Measurements from ENCODE around the gene NDUFS3. TPM values are rescaled to one million over a fixed set of nuclear protein-coding genes. Genes with fewer than 3 reads are reported as not detected.

The NDUFS3 gene
- total and polyA plus RNA-seq, 2 of the 13 experiments (the other 11 are each of a cell fraction or from before 2014, with no cell fraction given): 151 to 184 TPM

DNA sequence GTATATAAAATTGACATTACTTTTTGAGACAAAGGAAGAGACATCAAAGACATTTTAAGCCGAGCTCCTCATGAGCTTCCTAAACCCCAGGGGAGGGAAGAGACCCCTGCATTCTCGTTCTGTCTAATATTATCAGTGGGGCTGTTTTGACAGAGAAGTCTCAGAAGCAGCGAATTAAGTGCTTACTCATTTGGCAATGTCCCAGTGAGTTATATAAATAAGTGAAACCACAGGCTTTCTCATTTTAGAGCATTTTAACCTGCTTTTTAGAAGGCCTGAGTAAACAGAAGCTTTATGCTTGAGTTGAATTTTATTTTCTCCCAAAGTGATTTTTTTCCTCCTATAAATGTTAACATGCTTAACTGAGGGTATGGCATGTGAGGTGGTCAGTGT, 38.5 kb downstream of the NDUFS3 start:
- peaks cover 6 to 34% of the 10 kb centered on the region in 2 experiments; a peak in 4 of 5 replicates for H3K36me3 ChIP-seq (replicated peaks in 1 of 2; ENCODE audit: control insufficient read depth in 1 of 2, insufficient read depth in 2 of 2, low read length in 2 of 2)
- POLR2A ChIA-PET: interaction anchor here (0.8 to 1.0 kb wide), 2 partner anchors 30 to 39 kb away, joined by 3 read pairs; partner anchors contain the start of genes KBTBD4 and NDUFS3
- no peak overlapping the region for H3K4me2 ChIP-seq (ENCODE audit: low read depth, low read length)
- no peak for FAIRE-seq
- H3K9me3 ChIP-seq (ENCODE audit: low read length): no peaks in the 10 kb centered on the region
- no peak overlapping the region for H3K9ac ChIP-seq (ENCODE audit: insufficient read depth, low read depth, low read length)
- no peak overlapping the region for H3K4me3 ChIP-seq (replicated peaks in 1 of 3; ENCODE audit: insufficient read depth in 1 of 3, low read depth in 2 of 3, low read length in 3 of 3)
- ATAC-seq: no peak
- BruUV-seq (replicated peaks): no TSS peak
- H3K79me2 ChIP-seq (ENCODE audit: insufficient read depth, low read length): no peaks in the 10 kb centered on the region
- no peak overlapping the region for H3K27ac ChIP-seq (ENCODE audit: extremely low read length, insufficient read depth, low read length)
- intact Hi-C loops (cut with micrococcal nuclease; ENCODE audit: unreplicated experiment) (no loop called here), in situ Hi-C loops (cut with HindIII; ENCODE audit: extremely low pct_ligation_motif_present, low pct_unique_long_range_greater_than_20kb) (no loop called here)
- WGBS (ENCODE audit: low lambda C conversion rate): 97% methylated on average over 3 of the region's 3 CpGs
- no peak for DNase-seq (ENCODE audit: low spot score)
- H2AFZ ChIP-seq (ENCODE audit: low read length): no peak overlapping the region
- no peaks in the 10 kb centered on the region for H3K4me1 ChIP-seq (ENCODE audit: insufficient read depth, low read length)
- H4K20me1 ChIP-seq (ENCODE audit: insufficient read depth, low read length): no peaks in the 10 kb centered on the region
- H3K27me3 ChIP-seq (ENCODE audit: control insufficient read depth in 1 of 2, insufficient read depth in 2 of 2, low read length in 2 of 2): no peaks in the 10 kb centered on the region
- CTCF ChIA-PET (ENCODE audit: low intra/inter-chr PET ratio, low total read pairs): no interaction called here
- TF ChIP-seq ZNF816 (CRISPR knock-in tag; IDR thresholded peaks at IDR 0.05; ENCODE audit: borderline replicate concordance) (no peak), ZFP82 (CRISPR knock-in tag; IDR thresholded peaks at IDR 0.05; ENCODE audit: borderline replicate concordance) (no peak), ISL2 (CRISPR knock-in tag; IDR thresholded peaks at IDR 0.05) (no peak), ATF2 (CRISPR knock-in tag; IDR thresholded peaks at IDR 0.05) (no peak), ARNTL (CRISPR knock-in tag; IDR thresholded peaks at IDR 0.05) (no peak), ZNF501 (CRISPR knock-in tag; IDR thresholded peaks at IDR 0.05) (no peak), AKNA (CRISPR knock-in tag; IDR thresholded peaks at IDR 0.05; ENCODE audit: borderline replicate concordance) (no peak), ETS1 (CRISPR knock-in tag; IDR thresholded peaks at IDR 0.05) (no peak), ZNF260 (CRISPR knock-in tag; IDR thresholded peaks at IDR 0.05; ENCODE audit: borderline replicate concordance, low read depth) (no peak), TFAP4 (IDR thresholded peaks at IDR 0.05; ENCODE audit: borderline replicate concordance, low read depth) (no peak), NR1H2 (CRISPR knock-in tag; IDR thresholded peaks at IDR 0.05; ENCODE audit: borderline replicate concordance, low read depth) (no peak), ZNF782 (CRISPR knock-in tag; IDR thresholded peaks at IDR 0.05; ENCODE audit: borderline replicate concordance) (no peak), ATF7-NPFF (CRISPR knock-in tag; IDR thresholded peaks at IDR 0.05; ENCODE audit: low read depth) (no peak), HNF4G (IDR thresholded peaks at IDR 0.05; ENCODE audit: borderline replicate concordance, low read depth, low read length) (no peak), HNF4G (CRISPR knock-in tag; IDR thresholded peaks at IDR 0.05; ENCODE audit: borderline replicate concordance, low read depth) (no peak)

Measured in HepG2 (cell line).